Kidney capillary endothelial cell (primary cell): ENCODE measurements around the gene HLA-DMA.
A peak's percentile ranks its signal among the peaks of the same experiment; 100 is the strongest.
"Not testable (repeated sequence)": the region's sequence is repeated elsewhere in the genome, so short reads cannot be mapped to it uniquely, and the experiment has no call there.

Experiments used
- DNase-seq: peaks from one replicate; pipeline ENCODE4 v3.0.0-alpha.2; 2018; ENCODE audit warnings: low spot score

HLA-DMA gene

DNA sequence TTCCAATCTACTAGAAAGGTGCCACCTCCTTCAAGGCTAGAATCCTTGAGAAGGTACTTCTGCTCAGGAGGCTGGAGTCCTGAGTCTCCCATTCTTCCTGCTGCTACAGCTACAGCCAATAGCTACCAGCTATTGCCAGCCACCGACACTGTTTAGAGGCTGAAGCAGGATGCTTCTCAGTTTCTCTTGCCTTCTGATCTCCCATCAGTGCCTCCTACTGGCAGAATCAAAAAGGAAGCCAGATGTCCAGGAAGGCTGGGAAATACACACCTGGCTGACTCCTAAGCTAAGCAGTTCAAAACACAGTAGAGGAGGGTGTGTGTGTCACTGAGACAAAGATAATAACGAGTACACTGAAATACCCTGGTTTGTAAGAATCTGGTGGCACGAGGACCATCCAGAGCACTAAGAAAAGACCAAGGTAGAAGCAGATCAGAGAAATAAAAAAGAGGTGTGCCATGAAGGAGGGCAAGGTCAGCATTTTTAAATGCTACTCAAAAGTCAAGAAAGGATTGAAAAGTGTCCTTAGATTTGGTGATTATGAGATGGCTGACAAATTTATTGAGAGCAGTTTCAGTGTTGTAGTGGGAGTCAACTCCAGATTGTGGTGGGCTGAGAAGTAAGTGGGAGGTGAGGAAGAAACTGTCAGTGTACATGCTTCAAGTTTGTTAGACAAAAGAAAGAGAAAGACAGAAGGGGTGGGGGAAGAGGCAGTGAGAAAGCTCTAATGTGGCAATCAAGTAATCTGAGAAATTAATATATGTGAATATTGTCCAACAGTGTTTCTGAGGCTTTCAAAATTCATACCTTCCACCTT is 2.3 kb upstream of the HLA-DMA start:
- DNase-seq = no peak

DNA sequence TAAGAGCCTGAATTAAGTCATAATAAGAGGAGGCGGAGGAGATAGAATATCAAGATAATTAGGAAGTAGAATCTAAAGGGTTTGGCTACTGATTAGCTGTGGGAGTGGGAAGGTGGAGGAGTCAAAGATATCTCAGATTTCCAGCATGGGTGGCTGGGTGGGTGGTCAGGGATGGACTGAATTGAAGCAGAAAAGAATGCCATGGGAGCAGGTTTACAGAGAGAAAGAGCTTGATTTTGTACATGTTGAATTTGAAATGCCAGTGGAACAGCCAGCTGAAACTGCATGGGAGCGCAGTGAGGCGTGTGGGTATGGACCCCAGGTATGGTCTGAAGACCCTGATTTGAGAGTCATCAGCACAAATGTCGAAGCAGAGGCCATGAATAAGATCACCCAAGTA is 1.4 kb upstream of the HLA-DMA start:
- DNase-seq = no peak

GRCh38 chr6:32953775-32954174 is 878 bp upstream of the HLA-DMA start:
- DNase-seq = no peak

DNA sequence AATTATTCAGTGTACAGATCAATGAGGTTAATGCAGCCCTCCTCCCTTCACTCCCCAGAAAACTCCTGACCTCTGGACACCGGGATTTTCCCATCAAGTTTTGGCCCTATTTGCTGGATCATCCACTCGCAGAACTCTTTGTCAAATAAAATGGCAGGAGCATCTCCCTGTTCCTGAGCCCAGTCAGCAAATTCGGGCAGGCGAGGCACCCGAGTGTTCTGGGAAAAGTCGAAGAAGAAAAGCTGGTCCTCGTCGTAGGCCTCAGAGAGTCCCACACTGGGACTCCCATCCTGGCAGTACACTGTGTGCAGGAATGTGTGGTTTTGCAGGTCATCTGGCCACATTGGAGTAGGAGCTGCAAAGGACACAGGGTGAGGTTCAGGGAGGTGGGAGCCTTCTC is 2.4 kb downstream of the HLA-DMA start:
- no peak for DNase-seq

DNA sequence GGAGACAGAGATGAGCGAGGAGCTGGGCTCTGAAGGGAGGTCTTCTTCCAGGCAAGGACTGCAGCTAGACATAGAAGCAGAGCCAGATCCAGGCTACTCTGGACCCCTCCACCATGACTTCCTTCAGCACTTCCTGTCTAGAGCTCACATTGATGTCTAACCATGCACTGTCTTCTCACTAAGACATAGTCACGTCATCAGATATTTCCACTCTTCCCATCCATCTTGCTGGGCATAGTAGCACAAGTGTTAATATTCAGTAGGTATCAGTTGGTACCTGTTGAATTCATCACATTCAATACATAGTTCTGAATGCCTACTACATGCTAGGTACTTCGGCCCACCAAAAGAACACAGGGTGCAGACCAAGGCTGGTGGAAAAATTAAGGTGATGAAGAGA is 2.9 kb downstream of the HLA-DMA start:
- DNase-seq = no peak

GRCh38 chr6:32949113-32949512 is 3.8 kb downstream of the HLA-DMA start:
- DNase-seq = no peak

GRCh38 chr6:32947552-32948465 is 5.1 kb downstream of the HLA-DMA start:
- DNase-seq = no peak

GRCh38 chr6:32946893-32947292 is 6.0 kb downstream of the HLA-DMA start:
- DNase-seq = no peak

- no peak for DNase-seq
Measured at GRCh38 chr6:32945953-32946352, 6.9 kb downstream of the HLA-DMA start.

DNA sequence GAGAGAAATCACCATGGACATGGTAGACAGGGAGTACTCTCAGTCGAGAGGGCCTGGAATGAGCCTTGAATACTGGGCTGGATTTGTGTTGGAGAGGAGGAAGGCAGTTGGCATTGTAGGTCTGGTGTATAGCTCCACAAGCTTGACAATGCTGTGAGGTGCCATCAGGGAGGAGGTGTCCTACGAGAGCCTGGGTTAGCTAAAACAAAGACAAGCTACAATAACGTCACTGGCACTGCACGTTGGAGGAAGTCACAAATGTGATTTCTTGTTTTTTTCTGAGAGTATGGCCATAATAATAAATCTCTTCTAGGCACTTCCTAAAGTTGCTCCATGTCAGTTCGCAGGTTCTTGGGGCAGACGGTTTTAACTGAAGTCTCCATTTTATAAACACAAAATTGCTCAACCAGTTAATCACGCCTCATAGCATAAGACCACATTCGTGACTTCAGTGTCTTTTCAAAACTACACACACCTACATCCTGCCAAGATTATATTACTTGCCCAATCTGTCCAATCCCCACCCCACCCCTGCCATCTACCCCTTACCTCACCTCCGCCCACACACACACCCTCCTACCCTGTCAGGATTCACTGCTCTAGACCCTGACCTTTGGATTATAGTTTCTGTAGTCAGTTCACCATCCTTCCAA is 7.7 kb downstream of the HLA-DMA start:
- no peak for DNase-seq

DNA sequence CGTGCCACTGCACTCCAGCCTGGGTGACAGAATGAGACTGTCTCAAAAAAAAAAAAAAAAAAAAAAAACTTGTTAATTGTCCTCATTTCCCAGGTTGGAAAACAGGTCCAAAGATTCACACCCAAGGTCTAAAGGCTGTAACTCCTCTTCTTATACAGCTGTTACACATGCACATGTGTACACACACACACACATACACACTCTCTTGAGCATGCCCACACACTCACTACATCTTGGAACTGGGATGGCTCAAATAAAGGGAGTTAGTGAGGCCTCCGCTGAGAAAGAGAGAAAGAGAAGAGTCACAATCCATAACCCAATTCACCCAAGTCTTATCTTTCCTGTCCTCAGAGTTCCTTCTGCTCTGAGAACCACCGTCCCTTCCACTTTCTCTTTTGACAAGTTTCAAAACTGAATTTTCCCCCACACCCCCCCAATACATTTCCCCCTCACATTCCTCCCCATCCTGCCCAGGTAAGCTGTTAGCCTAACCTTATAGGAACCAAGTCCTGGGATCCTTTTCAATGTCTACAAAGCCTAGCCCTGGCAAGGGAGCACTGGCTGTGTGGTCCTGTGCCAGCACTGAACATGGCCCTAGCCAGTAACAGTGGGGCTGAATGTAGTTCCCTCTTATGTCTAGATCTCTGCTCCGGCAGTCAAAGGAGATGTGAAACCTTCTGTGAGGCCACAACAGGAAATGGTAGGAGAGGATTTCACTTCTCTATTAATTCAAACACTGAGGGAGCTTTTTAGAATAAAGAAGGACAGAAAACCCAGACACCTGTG is 8.8 kb downstream of the HLA-DMA start:
- DNase-seq = no peak

DNA sequence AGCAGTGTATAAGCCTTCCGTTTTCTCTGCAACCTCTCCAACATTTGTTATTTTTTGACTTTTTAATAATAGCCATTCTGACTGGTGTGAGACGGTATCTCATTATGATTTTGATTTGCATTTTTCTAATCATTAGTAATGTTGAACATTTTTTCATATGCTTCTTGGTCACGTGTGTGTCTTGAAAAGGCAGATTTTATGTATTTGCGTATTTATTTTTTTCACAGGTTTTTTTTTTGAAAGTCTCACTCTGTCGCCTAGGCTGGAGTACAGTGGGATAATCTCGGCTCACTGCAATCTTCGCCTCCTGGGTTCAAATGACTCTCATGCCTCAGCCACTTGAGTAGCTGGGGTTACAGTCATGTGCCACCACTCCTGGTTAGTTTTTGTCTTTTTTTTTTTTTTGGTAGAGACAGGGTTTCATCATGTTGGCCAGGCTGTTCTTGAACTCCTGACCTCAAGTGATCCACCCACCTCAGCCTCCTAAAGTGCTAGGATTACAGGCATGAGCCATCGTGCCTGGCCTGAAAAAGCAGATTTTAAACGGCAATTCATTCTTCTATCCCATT is 10.3 kb downstream of the HLA-DMA start:
- DNase-seq = not testable (repeated sequence)

- DNase-seq = peak; percentile 11
Measured at GRCh38 chr6:32941214-32941768, 11.6 kb downstream of the HLA-DMA start.

- DNase-seq = peak; percentile 70
Measured at GRCh38 chr6:32940656-32941213, 12.2 kb downstream of the HLA-DMA start, which contains the start of gene HLA-DMB. HLA-DMB (minus strand) TSS chr6:32941028; CDS start chr6:32940807, 221 bp downstream.

GRCh38 chr6:32938494-32938893 is 14.4 kb downstream of the HLA-DMA start:
- DNase-seq = no peak

GRCh38 chr6:32937230-32937633 is 15.7 kb downstream of the HLA-DMA start:
- no peak for DNase-seq

DNA sequence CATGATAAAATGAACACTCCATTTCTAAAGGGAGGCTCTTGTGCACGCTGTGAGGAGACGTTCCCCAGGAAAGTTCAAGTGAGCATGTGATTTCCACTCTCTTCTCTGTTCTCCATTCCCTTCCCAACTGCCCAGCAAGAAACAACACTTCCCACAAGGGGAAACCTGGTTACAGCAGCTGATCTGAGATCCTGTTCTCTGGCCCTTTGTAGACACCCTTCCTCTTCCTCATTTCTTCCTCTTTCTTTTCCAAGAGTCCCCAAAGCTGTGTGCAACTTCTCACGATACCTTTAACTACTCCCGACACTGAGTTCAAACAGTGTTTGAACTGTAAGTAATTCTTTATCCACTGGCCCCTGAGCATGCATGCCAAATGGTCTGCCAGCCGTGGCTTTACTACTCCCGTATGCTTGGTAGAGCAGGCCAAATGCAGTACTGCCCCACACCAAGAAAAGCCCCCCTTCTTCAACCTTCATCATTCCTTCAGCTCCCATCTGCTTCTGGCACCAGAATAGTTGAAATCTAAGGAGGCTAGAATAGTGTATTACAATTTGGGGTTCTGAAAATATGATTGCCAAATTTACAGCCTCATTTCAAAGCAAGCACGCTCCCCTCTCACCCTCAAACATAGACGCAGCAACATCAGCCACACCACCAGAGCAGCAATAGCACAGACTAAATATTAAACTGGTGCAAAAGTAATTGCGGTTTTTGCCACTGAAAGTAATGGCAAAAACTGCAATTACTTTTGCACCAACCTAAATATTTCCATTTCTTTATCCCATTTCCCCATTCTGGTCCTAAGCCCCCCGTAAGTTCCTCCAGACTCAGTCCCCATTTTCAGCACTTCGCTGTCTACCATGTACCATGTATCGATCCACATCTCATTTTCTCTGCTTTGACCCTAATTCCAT is 16.4 kb downstream of the HLA-DMA start:
- DNase-seq = no peak

- no peak for DNase-seq
Measured at GRCh38 chr6:32935551-32936238, 17.2 kb downstream of the HLA-DMA start.

DNA sequence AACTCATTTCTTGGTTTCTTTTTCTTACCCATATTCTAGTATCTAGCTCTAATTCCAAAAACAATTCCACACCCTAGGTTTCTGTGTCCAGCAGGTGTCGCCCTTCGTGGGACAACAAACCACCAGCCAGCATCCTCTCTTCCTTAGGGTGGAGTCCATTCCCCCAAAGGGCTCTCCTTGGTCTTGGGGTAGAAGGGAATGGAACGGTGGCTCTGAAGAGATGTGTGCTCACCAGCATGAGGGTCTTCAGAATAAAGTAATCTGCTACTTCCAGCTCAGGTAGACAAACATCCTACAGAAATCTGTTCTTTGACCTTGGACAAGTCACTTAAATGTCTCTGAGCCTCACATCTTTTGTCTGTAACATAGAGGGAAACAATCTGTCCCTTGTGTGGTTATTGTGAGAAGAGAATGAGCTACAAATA is 19.2 kb downstream of the HLA-DMA start:
- peak; percentile 50 for DNase-seq
